HG03095 (cell line): ENCODE data around the gene MAP10.

Experiments
- ATAC-seq: cut with Tn5 transposase; IDR thresholded peaks from one replicate; pipeline ENCODE4 v1.9.1; 2021; ENCODE audit warnings: moderate library complexity; ENCODE audit not compliant: unreplicated experiment

MAP10 gene

GRCh38 chr1:232797856-232798510, 7.2 kb upstream of the MAP10 start:
- no peak for ATAC-seq

DNA sequence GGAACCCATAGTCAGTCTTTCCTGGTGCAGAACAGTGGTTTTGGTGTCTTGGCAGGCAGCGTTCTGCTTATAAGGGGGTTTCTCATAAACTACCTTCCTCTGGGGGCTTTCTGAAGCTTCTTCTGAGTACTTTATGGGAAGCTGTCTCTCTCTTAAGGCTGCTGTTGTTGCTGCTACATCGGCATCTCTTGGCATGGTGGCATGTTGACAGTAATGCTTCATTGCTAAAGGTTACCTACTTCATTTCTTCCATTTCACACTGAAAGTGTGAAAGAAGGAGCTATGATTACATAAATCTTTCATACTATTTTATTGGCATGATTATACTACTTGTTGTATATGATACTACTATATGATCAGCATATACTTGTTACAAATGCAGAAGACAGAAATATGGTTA, 6.3 kb upstream of the MAP10 start:
- ATAC-seq = no peak

GRCh38 chr1:232806186-232806510, 932 bp downstream of the MAP10 start:
- ATAC-seq = no peak

- no peak for ATAC-seq
Observed at GRCh38 chr1:232810856-232811255, 5.6 kb downstream of the MAP10 start.

GRCh38 chr1:232812560-232812959, 7.3 kb downstream of the MAP10 start:
- no peak for ATAC-seq

DNA sequence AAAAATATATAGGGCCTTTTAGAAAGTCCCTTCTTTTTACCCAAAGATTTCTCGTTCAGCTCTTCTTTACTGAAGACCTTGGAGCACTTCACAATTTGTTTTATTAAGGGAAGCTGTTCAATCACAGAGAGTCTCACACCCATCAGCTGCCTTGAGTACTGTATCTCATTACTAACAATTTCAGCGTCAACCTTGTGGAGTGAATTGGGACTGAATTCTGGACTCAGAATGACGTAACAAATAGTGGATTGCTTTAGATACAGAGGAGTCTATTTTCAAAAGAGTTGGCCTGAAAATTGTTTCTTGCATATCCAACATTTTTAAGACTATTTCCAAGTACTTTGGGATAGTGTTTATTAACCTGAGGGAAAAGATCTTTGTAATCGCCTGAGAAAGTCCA, 7.9 kb downstream of the MAP10 start:
- ATAC-seq = no peak

DNA sequence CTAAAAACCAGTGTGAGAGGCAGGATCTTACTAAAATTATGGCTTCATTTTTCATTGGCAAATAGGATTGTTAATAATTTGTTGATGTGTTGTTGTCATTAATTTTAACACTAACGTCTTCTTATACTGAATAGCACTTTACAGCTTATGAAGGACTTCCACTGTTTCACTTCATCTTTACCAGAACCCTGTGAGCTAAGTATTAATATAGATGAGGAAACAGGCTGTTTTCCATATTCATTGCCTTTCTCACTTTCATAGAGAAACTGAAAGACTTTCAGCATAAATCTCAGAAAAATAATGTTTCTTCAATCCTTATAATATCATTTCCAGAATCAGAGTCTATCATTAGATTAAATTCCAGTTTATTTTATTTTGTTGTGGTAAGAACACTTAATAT, 8.5 kb downstream of the MAP10 start:
- ATAC-seq = no peak

DNA sequence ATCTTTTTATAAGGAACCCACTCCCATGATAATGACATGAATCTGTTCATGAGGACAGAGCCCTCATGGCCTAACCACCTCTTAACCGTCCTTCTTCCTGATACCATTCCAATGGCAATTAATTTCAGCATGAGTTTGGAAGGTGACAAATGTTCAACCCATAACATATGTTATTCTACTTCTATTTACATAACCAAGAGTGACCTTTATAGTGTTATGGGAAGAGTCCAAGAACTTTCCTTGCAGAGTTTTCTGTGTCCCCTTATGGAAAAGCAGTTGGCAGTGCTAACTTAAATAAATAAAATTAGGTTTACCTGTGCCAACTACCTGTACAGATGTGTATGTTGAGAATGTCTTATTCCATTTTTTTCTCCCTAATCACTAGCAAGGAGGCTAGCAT, 11.1 kb downstream of the MAP10 start:
- no peak for ATAC-seq

DNA sequence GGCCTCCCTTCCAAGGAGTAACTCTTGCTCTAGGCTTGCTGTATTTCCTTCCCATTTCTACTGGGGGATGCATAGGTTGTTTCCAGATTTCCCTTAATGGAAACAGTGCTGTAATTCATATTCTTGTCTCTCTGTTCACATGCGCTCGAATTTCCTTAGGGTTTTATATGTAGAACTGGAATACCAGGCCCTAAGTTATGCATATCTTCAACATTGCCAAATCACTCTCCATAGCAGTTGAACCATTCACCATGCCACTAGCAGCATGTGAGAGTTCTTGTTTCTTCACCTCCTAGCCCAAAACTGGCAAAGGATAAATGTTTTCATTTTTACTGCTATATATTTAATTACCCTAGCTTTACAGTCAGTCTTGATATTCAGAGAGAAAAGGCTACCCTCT, 12.8 kb downstream of the MAP10 start:
- ATAC-seq = no peak

DNA sequence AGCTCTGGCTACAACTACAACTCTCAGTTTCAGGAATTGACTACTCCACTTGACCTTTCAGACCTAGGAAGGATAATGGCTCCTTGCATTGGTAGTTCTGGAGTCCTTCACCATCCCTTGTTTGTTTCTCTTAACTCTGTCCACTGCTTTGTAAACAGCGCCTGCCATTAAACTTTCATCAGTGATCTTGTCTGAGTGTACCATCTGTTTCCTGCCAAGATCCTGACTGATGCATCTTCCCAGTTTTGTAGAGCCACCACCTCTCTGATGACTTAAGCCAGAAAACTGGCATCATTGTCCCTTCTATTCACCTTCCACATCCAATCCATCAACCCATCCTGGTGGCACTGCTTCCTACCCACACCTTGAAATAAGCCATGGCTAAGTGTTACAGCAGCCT, 15.2 kb downstream of the MAP10 start:
- no peak for ATAC-seq

- ATAC-seq = no peak
Observed at GRCh38 chr1:232822530-232822929, 17.3 kb downstream of the MAP10 start.

GRCh38 chr1:232826318-232826717, 21.1 kb downstream of the MAP10 start:
- ATAC-seq = no peak

DNA sequence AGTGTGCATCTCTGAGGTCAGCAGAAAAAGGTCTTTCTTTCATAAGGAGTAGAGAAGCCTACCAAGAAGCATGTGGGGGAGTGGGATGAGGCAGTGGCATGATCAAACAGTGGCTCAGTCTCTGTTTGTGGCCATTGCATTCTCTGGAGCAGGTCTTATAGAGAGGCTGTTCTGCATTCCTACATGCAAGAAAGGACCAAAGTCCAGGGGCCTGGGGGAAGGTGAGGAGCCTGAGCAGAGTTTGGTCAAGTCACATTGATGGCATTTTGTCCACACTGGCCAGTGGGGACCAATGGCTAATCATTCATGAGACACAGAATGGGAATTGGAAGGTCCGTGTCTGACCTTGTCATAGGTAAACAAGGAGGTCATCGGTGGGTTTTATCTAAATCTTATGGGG, 25.4 kb downstream of the MAP10 start:
- no peak for ATAC-seq

DNA sequence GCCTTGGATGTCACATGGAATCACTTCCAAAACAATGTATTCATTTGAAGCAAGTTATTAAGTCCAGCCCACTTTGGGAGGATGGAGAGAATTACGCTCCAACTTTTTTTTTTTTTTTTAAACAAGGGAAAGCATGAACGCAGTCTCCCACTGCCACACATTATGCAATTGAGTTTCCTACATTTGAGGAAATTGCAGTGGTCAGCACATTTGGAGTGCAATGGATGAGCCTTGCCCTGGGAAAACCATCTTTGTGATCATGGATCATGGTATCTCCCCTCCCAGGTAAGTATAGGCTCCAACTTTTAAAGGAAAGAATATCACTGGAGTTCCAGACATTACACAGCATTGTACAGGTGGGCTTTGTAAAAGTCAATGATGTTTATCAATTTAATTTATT, 26.7 kb downstream of the MAP10 start:
- ATAC-seq = no peak

GRCh38 chr1:232834066-232834465, 28.9 kb downstream of the MAP10 start:
- no peak for ATAC-seq

DNA sequence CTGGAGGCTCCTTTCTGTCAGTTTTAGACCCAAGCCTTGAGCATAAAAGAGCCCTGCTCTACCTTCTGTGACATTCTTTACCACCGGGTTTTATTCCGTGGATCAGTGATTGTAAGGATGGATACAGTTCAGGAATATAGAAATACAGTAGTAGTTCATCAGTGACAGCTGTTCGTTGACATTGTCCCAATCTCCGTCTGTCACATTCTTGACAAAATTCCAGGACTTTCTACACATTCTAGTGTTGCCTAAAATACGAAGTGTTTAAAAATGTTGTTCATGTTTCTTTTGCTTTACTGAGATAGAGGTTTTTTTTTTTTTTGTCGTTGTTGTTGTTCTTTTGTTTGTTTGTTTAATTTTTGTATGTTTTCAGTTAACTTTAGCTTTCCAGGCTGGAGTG, 29.9 kb downstream of the MAP10 start:
- ATAC-seq = no peak

- no peak for ATAC-seq
Observed at GRCh38 chr1:232837087-232837486, 31.9 kb downstream of the MAP10 start.

GRCh38 chr1:232841823-232842565, 36.8 kb downstream of the MAP10 start:
- no peak for ATAC-seq

GRCh38 chr1:232844791-232845190, 39.6 kb downstream of the MAP10 start:
- no peak for ATAC-seq

DNA sequence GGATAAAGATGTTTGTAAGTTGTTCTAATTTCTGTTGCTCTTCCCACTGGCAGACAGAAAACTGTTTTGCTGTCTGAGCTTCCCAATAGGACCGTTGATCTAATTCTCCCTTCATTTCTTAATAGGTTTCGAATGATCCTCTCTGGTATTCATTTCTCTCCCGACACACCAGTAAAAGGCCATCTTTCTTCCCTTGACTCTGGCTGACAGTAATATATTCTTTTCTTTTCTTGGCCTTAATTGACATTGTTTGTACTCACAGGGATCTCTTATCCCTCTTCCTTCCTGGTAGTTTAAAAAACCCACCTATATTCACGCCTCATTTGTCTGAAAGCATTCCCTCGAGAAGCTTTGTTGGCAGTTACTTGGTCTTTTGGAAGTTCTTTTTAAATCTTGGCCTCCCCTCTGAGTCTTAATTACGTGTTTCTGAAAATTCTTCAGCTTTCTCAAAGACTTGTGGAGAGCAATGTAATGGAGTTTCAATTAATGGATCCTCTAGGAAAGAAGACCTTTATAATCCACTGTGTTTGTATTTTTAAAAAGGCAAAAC, 40.3 kb downstream of the MAP10 start:
- no peak for ATAC-seq

- no peak for ATAC-seq
Observed at GRCh38 chr1:232851532-232851931, 46.3 kb downstream of the MAP10 start.

DNA sequence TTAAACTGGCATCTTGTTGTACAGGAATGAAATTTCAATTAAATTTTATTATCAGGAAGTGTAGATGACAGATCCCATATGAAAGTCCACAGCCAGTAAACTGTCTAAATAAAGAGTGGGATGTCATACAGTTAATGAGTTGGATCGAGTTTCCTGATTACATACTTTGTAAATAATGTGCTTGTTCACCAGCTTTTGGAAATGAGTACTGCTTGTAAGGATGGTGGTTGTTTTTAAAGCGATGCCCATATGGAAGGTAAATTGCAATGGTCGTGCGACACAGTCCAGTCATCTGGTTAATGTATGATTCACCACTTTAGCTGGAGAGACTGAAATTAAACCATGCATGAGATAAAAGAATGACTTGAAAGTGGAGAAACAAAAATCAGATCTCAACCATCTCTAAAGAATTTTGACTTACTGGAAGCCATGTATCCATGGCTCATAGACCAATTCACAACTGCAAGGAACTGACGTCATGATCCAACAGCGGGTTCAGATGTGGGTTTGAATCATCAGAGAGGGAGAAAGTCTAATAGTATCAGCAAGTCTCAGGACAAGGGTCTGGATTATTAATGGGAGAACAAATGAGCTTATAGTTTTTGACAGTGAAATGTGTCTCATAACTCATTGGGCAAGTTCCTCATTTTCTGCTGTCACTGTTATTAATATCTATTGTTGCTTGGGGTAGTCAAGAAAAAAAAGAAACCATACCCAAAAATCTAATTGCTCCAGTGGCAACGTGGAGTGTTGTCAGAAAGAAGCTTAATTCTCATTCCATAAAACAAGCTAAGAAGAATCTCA, 49.0 kb downstream of the MAP10 start:
- ATAC-seq = no peak
